Stimulated activated CD8-positive, alpha-beta memory T cell treated with anti-CD3 and anti-CD28 coated beads, Interleukin-7, amount 100 ng/mL, for 24 hours (primary cell): ENCODE measurements around the gene TLX3.
"Not testable (repeated sequence)": the region's sequence is repeated elsewhere in the genome, so short reads cannot be mapped to it uniquely, and the experiment has no call there.

ENCODE experiments used
- DNase-seq: peaks from one replicate; pipeline ENCODE4 v3.0.0-alpha.2; 2020; ENCODE audit warnings: low read depth

The TLX3 gene

DNA sequence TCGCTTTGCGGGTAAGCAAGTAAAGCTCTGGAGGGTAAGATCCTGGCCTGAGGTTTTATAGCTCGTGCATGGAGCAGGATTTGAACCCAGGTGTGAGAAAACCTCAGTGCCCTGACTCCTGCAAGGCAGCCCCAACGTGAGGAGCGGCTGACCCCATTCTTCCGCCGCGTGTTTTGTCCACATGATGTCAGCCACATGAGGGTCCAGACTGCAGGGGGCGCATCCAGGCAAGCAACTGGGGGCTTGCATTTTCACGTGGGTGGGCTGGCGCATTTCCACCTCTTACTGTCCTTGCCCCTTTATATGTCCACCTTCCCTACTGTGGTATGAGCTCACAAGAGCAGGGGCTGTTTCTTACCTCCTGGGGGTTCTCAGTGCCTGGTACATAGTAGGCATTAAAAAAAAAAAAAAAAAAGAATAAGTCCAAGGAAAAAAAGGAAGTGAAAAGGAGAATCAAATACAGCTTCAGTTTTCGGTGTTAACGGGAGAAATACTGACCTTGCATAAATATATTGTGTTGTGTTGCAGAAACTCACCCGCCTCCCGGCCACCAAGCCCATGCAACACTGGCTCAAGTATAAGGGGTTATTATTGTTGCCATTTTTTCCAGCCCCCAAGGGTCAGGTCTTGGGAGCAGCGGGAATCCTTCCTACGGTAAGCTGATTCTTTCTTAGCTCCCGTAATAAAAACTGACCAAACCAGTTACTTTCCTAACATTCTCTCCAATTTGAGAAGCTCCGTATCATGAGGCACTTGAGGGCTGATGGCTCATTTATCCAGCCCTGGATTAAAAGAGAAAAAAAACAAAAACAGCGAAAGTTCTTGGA is 15.0 kb downstream of the TLX3 start:
- DNase-seq = no peak

DNA sequence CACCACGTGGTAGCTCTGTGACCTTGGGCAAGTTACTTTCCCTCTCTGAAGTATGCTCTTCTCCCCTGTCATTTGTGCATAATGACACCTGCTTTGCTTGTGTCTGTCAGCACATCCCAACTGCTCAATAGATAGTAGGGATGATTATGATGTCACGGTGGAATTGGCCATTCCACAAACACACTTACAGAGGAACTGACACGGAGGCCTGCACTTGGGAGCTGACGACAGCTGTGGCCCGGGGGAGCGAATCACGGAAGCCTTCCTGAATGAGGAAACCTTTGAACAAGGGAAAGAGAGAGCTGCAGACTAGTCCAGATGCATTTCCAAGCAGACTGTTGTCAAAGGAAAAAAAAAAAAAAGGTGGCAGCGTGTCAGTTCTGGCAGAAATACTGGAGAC is 21.0 kb downstream of the TLX3 start:
- no peak for DNase-seq

DNA sequence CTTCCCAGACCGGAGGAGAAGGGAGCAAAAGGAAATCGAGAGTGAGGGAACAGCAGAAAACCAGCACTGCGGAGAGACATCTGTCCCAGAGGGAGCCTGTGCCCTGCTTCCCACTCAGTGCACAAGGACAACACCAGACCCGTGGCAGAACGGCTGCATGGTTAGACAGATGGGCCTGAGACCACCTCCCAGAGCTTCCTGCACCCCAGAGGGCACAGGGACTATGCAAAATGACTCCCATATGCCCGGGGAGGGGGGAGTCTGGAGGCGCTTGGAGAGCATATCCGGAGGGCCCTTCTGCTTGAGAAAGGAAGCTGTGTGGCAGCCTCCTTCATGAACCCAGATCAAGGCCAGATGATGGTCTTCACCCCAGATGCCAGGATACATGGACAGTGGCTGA is 26.6 kb downstream of the TLX3 start:
- no peak for DNase-seq

DNA sequence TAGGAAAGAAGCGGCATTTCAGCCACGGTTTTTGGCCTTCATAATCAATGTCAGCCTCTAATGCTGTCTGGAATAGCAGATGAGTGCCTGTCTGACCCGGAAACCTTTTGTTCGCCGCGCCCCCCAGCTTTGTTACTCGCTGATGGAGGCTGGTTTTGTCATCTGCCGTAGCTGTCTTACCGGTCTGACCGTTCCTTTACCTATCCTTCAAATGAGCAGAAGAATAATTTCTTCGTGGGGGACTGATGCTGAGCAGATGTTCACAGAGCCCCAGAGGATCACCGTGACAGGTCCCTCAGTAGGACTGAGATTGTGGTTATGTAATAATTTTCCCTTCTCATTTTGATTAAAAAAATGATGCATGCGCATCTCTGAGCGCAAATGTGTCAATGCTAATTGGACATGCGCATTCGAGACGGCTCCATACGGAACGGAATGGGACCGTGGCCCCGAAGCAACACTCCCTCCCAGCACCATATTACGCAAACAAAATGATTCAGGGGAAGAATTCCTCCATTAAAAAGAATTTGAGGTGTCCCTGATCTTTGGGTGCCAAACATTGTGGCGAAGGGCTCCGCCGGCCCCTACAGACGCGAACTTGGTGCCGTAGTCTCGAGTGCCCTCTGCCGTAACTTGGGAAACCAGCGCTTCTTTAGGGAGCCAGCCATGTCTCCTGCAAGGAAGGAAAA is 27.6 kb downstream of the TLX3 start:
- DNase-seq = no peak

DNA sequence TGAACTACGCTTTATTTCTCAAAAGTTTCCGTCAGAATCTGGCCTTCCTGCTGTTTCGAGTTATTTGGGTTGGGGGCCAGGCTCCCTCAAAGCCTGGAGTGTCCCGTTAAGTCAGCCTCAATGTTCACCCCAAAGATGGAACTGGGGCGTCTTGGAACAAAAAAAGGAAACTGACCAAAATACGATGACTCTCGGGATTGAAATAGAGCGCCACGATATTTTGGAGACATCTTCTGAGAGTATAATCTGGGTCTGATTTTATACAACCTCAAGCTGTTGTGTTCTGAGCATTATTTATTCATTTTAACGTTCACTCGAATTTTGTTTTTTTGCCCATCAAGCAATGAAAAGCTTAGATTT is 28.1 kb downstream of the TLX3 start:
- DNase-seq = no peak

DNA sequence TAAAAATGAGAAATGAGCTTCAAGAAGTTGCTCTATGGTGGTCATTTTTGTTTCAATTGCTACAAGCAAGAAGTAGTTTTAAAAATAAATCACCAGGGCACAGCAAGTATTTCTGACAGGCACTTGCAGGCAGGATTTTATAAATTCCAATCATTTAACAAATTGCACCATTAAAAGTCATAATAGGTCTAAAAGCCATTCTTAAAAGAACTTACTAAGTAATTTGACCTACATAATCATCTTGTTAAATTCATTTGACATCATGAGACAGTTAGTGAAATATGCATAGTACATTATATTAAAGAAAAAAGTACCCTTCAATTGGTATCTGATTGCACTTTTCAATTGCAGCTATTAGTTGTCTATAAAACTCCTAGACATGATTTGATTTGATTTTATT is 31.0 kb downstream of the TLX3 start:
- DNase-seq = no peak

DNA sequence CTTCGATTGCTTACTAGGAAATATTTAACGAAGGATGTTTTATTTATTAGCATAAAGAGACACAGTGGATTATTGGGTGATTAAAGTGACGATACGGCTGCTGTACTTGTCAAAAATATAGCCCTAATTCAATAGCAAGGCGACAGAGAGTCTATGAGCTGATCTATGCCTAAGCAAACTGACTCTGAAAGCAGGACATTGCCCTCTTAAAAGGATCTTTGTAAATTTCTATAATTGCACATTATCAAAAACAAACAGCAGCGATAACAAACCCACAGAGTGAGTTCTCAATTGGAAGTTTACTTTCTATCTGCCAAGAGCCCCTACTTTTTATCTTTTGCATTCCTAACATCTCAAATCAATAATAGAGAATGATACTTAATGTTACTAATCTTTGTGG is 31.4 kb downstream of the TLX3 start:
- no peak for DNase-seq

DNA sequence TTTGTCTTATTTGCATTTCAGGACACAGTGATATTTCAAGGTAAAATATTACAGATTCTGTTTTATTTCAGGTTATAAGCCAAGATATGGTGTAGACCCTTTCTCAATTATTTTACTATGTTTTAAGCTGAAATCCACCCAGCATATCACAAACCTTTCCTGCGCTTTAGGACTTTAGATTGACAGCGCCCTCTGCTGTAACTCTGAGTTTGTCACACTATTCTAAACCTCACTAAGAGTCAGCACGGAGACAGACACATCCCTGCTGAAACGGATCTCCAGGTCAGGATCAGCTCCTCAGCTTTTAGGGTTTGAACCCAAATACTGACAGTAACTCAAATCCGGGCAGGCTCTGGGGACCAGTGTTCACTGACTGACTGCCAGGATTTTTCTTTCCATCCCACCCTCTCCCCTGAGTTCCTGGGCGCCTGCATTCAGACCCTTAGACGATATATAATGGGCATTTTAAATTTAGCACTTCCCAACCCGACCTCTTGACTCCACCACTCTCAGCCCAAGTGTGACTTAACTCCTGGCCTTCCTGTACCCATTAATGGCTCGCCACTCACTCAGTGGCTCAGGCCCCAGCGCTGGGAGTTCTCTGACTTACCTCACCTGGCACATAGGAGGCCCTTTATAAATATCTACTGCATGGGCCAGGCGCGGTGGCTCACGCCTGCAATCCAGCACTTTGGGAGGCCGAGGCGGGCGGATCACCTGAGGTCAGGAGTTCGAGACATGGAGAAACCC is 33.5 kb downstream of the TLX3 start:
- no peak for DNase-seq

DNA sequence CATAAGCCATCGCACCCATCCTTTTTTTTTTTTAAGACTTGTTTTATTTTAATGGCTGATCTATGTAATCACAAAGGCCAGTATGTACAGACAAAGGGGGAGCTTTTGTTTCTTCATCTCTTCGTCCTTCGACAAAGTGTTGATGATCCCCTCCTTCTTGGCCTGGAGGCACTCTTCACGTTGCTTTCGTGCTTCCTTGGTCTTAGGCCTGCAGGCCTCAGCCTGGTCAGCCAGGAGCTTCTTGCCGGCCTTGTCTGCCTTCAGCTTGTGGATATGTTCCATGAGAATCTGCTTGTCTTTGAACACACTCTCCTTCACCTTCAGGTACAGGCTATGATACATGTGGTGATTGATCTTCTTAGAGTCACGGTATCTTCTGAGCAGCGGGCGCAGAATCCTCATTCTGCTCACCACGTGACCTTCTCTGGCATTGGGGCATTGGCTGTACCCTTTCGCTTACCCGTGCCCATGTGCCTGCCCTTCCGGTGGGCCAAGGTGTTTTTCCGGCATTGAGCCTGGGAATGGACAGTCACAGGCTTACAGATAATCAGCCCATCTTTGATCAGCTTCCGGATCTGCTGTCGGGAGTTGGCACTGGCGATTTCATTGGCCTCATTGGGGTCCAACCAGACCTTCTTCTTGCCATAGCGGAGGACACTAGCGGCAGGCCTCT is 36.0 kb downstream of the TLX3 start:
- no peak for DNase-seq

DNA sequence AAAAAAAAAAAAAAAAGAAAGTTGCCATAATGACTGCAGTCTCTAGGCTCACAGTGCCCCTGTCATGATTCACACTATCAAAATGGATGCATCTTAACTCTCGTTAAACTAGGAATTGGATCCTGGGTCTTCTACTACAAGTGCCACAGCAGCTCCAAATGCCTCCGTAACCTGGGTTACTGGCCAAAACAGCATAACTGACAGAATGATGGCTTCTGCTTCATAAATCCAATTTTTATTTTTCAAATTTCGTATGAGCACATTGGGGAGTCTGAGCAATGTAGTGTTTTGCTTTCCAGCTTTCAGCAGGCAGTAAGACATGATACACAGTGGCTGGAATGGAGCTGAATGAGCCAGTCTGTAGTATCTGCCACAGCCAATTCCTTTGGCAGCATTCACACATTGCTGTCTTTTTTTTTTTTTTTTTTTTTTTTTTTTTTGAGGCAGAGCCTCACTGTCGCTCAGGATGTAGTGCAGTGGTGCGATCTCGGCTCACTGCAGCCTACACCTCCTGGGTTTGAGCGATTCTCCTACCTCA is 42.6 kb downstream of the TLX3 start:
- DNase-seq = no peak

DNA sequence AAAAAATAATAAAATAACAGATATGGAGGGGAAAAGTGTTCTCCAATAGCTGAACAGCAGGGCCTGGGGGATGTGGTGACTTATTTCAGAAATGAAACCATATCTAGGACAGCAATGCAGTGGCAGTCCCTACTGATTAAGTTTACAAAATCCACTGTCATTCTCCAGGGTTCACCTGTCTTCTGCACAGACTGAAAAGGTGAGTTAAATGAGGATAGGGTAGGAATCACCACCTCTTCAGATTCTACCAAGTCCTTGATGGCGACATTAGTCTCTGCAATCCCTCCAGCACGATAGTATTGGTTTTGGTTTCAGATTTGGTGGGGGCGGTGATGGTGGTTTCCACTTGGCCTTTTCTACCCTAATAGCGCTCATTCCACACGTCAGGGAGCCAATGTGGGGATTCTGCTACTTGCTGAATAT is 46.3 kb downstream of the TLX3 start:
- DNase-seq = no peak

DNA sequence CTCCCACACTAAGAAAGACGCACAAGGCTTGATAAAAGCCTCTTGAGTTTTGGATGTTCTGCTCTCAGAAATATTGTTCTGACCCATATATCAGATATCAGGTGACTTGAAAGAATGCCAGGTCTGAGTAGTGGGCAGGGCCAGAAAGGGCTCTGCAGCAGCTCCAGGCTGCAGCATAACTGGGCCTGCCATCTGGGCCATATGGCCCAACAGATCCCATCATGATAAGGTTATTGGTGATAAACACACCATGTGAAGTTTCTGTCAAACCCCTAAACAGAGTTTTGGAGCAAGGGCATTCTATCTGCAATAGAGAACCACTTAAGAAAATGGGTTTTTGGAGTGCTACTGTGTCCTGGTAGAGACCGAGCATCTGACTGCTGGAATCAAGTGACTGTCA is 48.8 kb downstream of the TLX3 start:
- no peak for DNase-seq

DNA sequence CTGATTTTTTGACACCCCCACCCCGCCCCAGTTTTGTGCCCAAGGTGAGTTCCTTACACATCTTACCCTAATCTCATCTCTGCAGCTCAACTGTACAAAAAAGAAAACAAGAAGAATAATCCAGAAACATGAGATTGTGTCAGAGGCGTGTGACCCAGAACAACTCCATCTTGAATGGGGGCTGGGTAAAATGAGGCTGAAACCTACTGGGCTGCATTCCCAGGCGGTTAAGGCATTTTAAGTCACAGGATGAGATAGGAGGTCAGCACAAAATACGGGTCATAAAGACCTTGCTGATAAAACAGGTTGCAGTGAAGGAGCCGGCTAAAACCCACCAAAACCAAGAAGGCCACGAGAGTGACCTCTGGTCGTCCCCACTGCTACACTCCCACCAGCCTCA is 52.1 kb downstream of the TLX3 start:
- not testable (repeated sequence) for DNase-seq
